Activated CD4-positive, alpha-beta memory T cell treated with anti-CD3 and anti-CD28 coated beads for 36 hours (primary cell): Measurements from ENCODE around the gene ANTKMT. TPM values are rescaled to one million over a fixed set of nuclear protein-coding genes. Genes with fewer than 3 reads are reported as not detected.

Experiments
- CTCF ChIA-PET: fragments of 350-600 bp; sonication (Branson Sonifier 250); formaldehyde crosslinking; loops from one replicate; lab custom pipeline; 2021; ENCODE audit warnings: antibody characterized with exemption, inconsistent platforms; lab: Charles Lee
- POLR2A ChIA-PET: fragments of 350-600 bp; sonication (Branson Sonifier 250); formaldehyde crosslinking; loops from one replicate; lab custom pipeline; 2021; ENCODE audit warnings: antibody characterized with exemption; lab: Charles Lee
- DNase-seq: peaks from one replicate; pipeline ENCODE4 v3.0.0-alpha.2; 2020
- H3K27ac Mint-ChIP-seq: one replicate; pipeline ENCODE4 v1.8.0; 2021; ENCODE audit warnings: mixed read lengths
- H3K27me3 Mint-ChIP-seq: one replicate; pipeline ENCODE4 v1.8.0; 2021; ENCODE audit warnings: mixed read lengths
- H3K36me3 Mint-ChIP-seq: one replicate; pipeline ENCODE4 v1.8.0; 2021; ENCODE audit warnings: mixed read lengths
- H3K4me1 Mint-ChIP-seq: one replicate; pipeline ENCODE4 v1.8.0; 2021; ENCODE audit warnings: low read depth, mixed read lengths
- H3K4me3 Mint-ChIP-seq: one replicate; pipeline ENCODE4 v1.8.0; 2021; ENCODE audit warnings: mild to moderate bottlenecking, mixed read lengths
- H3K9me3 Mint-ChIP-seq: one replicate; pipeline ENCODE4 v1.8.0; 2021; ENCODE audit warnings: mixed read lengths
- intact Hi-C: fragments of 100-400 bp; cut with micrococcal nuclease; formaldehyde crosslinking; loops from one replicate; pipeline ENCODE4 v1.15.1; 2023
- total RNA-seq, 2 experiments: library from RNA; stranded (reverse); gene quantifications; one replicate each; pipeline ENCODE4 v1.2.3, GENCODE V29; 2021

ANTKMT gene
- total RNA-seq, result 10 to 100 TPM; 31.2 to 34.9 TPM

- peak; percentile 84 for DNase-seq
- Mint-ChIP-seq H3K4me3 (peak within 1 kb of the TSS; percentile 72), H3K27me3 (peaks cover 4% of the 10 kb centered on the region), H3K27ac (peak within 1 kb of the TSS; percentile 55), H3K36me3 (no peaks in the 10 kb centered on the region), H3K9me3 (no peaks in the 10 kb centered on the region), H3K4me1 (peaks cover 17% of the 10 kb centered on the region)
- intact Hi-C loops, result loop anchor here (2.0 kb wide), 1 partner anchor 16 kb away; no protein-coding TSS in a partner anchor
- CTCF ChIA-PET, result interaction anchor here (0.6 to 3.0 kb wide), 10 partner anchors 9 to 985 kb away, joined by 3 to 33 read pairs (median 12); partner anchors contain the start of genes CHTF18, CIAO3, MAPK8IP3 and RHOT2
- POLR2A ChIA-PET, result interaction anchor here (0.8 to 2.6 kb wide), 7 partner anchors 9 to 67 kb away, joined by 3 to 14 read pairs (median 3); partner anchors contain the start of genes CHTF18, CIAO3 and RPUSD1
Observed at GRCh38 chr16:720990-721764, at the start of gene ANTKMT. Gene ANTKMT, plus strand, starts transcription at chr16:721146. Its CDS starts 129 bp downstream, at chr16:721275.

- Mint-ChIP-seq H3K4me1 (peaks cover 10% of the 10 kb centered on the region), H3K27ac (no peak overlapping the region), H3K9me3 (no peaks in the 10 kb centered on the region), H3K27me3 (no peaks in the 10 kb centered on the region), H3K4me3 (no peak overlapping the region), H3K36me3 (peaks cover 12% of the 10 kb centered on the region)
- POLR2A ChIA-PET, result no interaction called here
- CTCF ChIA-PET, result no interaction called here
- intact Hi-C loops, result no loop called here
- no peak for DNase-seq
Observed at GRCh38 chr16:671353-672131, 49.4 kb upstream of the ANTKMT start.

GRCh38 chr16:672371-672770, 48.6 kb upstream of the ANTKMT start:
- intact Hi-C loops, result no loop called here
- ChIA-PET CTCF (no interaction called here), POLR2A (no interaction called here)
- H3K36me3 Mint-ChIP-seq, result peaks cover 12% of the 10 kb centered on the region
- DNase-seq, result no peak
- peaks cover 15% of the 10 kb centered on the region for H3K4me1 Mint-ChIP-seq
- no peak overlapping the region for H3K27ac Mint-ChIP-seq
- H3K4me3 Mint-ChIP-seq, result no peak overlapping the region
- no peaks in the 10 kb centered on the region for H3K27me3 Mint-ChIP-seq
- H3K9me3 Mint-ChIP-seq, result no peaks in the 10 kb centered on the region

GRCh38 chr16:672851-673250, 48.1 kb upstream of the ANTKMT start:
- H3K4me1 Mint-ChIP-seq, result peaks cover 10% of the 10 kb centered on the region
- no peaks in the 10 kb centered on the region for H3K27me3 Mint-ChIP-seq
- H3K36me3 Mint-ChIP-seq, result peaks cover 12% of the 10 kb centered on the region
- intact Hi-C loops, result no loop called here
- POLR2A ChIA-PET, result no interaction called here
- no peak for DNase-seq
- H3K27ac Mint-ChIP-seq, result no peak overlapping the region
- CTCF ChIA-PET, result no interaction called here
- peak overlapping the region; percentile 9 for H3K4me3 Mint-ChIP-seq
- no peaks in the 10 kb centered on the region for H3K9me3 Mint-ChIP-seq

- ChIA-PET CTCF (no interaction called here), POLR2A (no interaction called here)
- DNase-seq, result no peak
- Mint-ChIP-seq H3K27ac (no peak overlapping the region), H3K27me3 (no peaks in the 10 kb centered on the region), H3K9me3 (no peaks in the 10 kb centered on the region), H3K4me3 (no peak overlapping the region), H3K36me3 (peaks cover 12% of the 10 kb centered on the region), H3K4me1 (peaks cover 10% of the 10 kb centered on the region)
- intact Hi-C loops, result no loop called here
Observed at GRCh38 chr16:673399-673991, 47.5 kb upstream of the ANTKMT start.

GRCh38 chr16:674214-674881, 46.6 kb upstream of the ANTKMT start:
- no peak for DNase-seq
- peaks cover 11% of the 10 kb centered on the region for H3K4me1 Mint-ChIP-seq
- no peaks in the 10 kb centered on the region for H3K9me3 Mint-ChIP-seq
- ChIA-PET POLR2A (interaction anchor here (0.6 kb wide), 1 partner anchor 41 kb away, joined by 3 read pairs; the partner anchor contains the start of gene METRN), CTCF (no interaction called here)
- H3K27me3 Mint-ChIP-seq, result no peaks in the 10 kb centered on the region
- no peak overlapping the region for H3K4me3 Mint-ChIP-seq
- intact Hi-C loops, result no loop called here
- H3K36me3 Mint-ChIP-seq, result peaks cover 12% of the 10 kb centered on the region
- no peak overlapping the region for H3K27ac Mint-ChIP-seq

GRCh38 chr16:674968-675883, 45.7 kb upstream of the ANTKMT start, which contains the start of gene RHBDL1:
Gene RHBDL1, plus strand, starts transcription at chr16:675671. Its CDS starts 120 bp downstream, at chr16:675791.
- Mint-ChIP-seq H3K4me3 (peak within 1 kb of the TSS; percentile 26), H3K9me3 (no peaks in the 10 kb centered on the region), H3K4me1 (peaks cover 13% of the 10 kb centered on the region), H3K36me3 (peaks cover 7% of the 10 kb centered on the region), H3K27ac (no peak within 1 kb of the TSS), H3K27me3 (no peaks in the 10 kb centered on the region)
- intact Hi-C loops, result no loop called here
- ChIA-PET POLR2A (interaction anchor here (1.1 to 1.3 kb wide), 3 partner anchors 9 to 87 kb away, joined by 3 read pairs; partner anchors contain the start of gene JMJD8), CTCF (interaction anchor here (1.1 kb wide), 1 partner anchor 11 kb away, joined by 3 read pairs; no protein-coding TSS in a partner anchor)
- DNase-seq, result no peak

- Mint-ChIP-seq H3K9me3 (no peaks in the 10 kb centered on the region), H3K27ac (no peak overlapping the region), H3K27me3 (no peaks in the 10 kb centered on the region), H3K4me3 (no peak overlapping the region), H3K4me1 (peaks cover 15% of the 10 kb centered on the region), H3K36me3 (peaks cover 7% of the 10 kb centered on the region)
- no peak for DNase-seq
- intact Hi-C loops, result no loop called here
- CTCF ChIA-PET, result interaction anchor here (1.1 kb wide), 1 partner anchor 10 kb away, joined by 3 read pairs; no protein-coding TSS in a partner anchor
- POLR2A ChIA-PET, result interaction anchor here (1.1 to 1.3 kb wide), 3 partner anchors 8 to 88 kb away, joined by 3 read pairs; partner anchors contain the start of gene JMJD8
Observed at GRCh38 chr16:675884-676564, 44.9 kb upstream of the ANTKMT start.

GRCh38 chr16:676565-676902, 44.4 kb upstream of the ANTKMT start:
- CTCF ChIA-PET, result interaction anchor here (1.1 kb wide), 1 partner anchor 10 kb away, joined by 3 read pairs; no protein-coding TSS in a partner anchor
- DNase-seq, result no peak

GRCh38 chr16:676913-677312, 44.0 kb upstream of the ANTKMT start:
- Mint-ChIP-seq H3K4me1 (peaks cover 24% of the 10 kb centered on the region), H3K4me3 (no peak overlapping the region), H3K27ac (no peak overlapping the region), H3K36me3 (peaks cover 11% of the 10 kb centered on the region), H3K27me3 (no peaks in the 10 kb centered on the region), H3K9me3 (no peaks in the 10 kb centered on the region)
- ChIA-PET POLR2A (no interaction called here), CTCF (interaction anchor here (1.1 kb wide), 1 partner anchor 9 kb away, joined by 3 read pairs; no protein-coding TSS in a partner anchor)
- no peak for DNase-seq
- intact Hi-C loops, result no loop called here

More at GRCh38 chr16:676565-676902, 44.4 kb upstream of the ANTKMT start:
- POLR2A ChIA-PET, result interaction anchor here (1.3 kb wide), 1 partner anchor 88 kb away, joined by 3 read pairs; no protein-coding TSS in a partner anchor
- H3K4me1 Mint-ChIP-seq, result peaks cover 20% of the 10 kb centered on the region
- H3K4me3 Mint-ChIP-seq, result no peak overlapping the region
- peaks cover 8% of the 10 kb centered on the region for H3K36me3 Mint-ChIP-seq
- no peak overlapping the region for H3K27ac Mint-ChIP-seq
- H3K27me3 Mint-ChIP-seq, result no peaks in the 10 kb centered on the region
- intact Hi-C loops, result no loop called here
- H3K9me3 Mint-ChIP-seq, result no peaks in the 10 kb centered on the region
